NCI-H345 (cell line): ENCODE measurements around the gene NAV3.

Source experiments
- DNase-seq: peaks from one replicate; lab custom pipeline; 2025; lab: John Stamatoyannopoulos, UW

The NAV3 gene

DNA sequence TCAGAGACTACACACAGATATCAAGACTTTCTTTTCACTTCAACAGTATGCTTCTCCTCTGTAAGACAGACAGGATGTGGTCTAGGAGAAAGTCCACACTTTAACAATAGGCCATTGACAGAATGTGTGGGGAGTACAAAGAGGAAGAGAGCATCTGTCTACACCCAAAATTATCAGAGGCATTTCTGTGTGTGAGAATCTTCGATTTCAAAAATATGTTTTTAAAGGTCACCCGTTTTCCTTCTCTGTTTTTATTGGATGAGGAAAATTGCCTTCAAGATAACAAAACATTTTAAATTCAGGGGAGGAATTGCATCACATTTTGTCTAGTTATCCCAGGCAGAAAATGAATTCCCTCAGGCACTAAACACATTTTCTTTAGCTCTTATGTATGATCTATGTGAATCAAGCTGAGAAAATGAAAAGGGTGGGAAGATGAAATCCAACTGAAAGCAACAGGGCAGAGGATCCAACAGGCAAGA, 16.4 kb downstream of the NAV3 start:
- DNase-seq: no peak

DNA sequence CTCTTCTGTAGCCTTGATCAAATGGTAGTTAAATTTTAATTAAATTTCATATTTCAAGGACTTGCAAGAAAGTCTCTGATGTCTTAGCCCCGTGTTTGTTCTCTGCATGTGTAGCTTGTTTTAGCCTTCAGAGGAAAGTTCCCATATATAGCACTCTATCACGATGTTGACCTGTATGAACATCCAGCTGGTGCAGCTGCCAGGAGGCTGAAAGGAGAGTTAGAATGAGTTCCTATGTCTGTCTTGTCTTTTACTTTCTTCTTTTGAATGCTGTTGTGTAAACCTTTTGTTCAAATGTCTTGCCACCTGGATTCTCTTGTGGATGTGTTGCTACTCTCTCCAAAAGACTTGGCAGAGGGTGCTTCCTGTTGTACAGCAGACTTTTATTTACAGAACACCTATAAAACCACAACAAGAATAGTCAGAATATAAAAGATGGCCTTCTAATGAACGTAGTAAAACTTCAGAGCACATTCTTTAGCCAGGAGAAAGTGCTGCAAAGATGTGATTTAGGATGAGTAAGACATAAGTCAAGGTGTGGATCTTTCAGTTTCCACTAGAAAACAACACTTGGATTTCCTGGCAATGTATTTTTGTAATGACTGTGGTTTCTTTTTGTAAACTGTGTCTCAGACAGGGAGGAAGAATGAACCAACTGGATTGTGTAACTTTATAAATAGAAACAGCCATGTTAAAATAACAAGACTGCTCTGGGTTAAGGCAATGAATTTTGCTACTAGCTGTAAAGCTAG, 17.2 kb downstream of the NAV3 start:
- DNase-seq: no peak

DNA sequence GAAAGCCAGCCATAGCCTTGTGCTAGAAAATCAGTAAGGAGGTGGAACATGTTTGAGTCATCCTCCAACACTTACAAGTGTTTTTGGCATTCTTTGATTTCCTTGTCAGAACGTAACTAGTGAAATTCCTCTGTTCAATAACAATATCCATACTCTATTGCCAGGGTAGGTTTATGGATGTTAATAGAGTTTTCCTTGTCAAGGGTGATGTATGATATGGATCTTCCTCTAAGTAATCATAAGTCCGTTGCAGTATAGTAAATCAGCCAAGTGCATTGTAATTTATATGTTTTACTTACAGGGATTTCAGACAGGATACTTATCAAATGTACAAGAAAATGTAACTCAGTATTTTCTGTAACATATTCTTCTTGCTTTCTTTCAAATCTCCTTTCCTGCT, 19.4 kb downstream of the NAV3 start:
- DNase-seq: no peak

DNA sequence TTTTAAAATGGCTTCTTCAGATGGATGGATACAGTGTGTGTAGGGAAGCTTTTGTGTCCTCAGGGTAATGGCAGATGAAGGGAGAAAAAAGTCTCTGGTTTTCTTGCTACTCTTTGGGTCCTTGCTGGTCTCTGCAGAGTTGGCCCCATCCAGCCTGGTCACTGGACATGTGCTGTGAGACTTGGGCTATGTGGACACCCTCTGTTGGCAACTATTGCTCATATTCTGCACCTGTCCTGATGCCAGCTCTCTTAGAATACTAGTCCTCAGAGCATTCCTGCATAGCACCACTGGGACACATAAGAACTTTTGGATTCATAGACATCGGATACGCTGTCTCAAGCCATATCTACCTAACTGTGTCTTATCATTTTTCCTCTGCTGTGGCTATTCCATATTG, 20.0 kb downstream of the NAV3 start:
- DNase-seq: no peak

DNA sequence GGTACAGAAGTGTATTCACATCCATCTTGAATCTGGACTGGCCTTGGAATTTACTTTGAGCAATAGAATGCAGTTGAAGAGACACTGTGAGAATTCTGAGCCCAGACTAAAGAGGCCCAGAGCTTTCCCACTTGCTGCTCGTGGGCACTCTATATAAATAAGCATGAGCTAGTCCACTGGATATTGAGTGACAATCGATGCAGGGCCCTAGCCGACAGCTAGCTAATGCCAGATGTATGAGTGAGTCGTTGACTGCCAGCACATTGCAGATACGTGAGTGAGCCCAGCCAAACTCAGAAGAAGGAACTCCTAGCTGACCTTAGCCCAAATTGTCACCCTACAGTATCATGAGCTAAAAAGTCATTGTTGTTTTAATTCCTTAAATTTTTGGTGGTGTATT, 24.9 kb downstream of the NAV3 start:
- DNase-seq: no peak

DNA sequence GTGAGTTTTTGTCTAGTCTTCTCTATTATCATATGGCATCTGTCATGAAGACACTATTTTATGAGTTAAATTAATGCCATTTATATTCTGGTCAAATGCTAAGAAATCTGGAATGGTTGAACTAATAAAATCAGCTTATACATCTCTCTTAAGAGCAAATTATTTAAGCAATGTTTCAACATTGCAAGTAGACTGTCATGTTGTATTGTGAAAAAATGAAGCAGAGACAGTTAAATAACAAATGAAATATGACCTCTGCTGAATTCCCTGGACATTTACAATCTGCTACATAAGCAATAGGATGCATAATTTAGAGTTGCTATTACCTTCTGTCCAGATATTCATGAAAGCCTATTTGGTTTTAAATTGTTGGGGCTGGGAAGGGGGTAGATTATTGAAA, 30.6 kb downstream of the NAV3 start:
- no peak for DNase-seq

DNA sequence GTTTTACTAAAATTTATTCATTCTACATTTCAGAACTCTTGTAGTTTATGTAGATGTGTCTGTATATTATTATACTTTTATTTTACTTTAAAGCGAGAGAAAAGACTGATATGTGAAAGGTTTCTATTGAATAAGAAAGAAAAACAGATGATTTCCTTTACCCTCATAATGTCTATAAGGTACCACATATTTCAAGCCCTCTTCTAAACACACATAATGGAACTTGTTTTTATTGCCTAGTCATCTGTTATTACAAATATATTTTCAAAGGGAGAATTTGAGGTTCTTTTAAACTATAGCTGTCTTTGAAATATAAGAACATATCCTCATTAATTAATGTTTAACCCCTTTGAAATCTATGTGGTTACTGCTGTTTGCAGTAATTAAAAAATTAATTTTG, 34.5 kb downstream of the NAV3 start:
- no peak for DNase-seq

DNA sequence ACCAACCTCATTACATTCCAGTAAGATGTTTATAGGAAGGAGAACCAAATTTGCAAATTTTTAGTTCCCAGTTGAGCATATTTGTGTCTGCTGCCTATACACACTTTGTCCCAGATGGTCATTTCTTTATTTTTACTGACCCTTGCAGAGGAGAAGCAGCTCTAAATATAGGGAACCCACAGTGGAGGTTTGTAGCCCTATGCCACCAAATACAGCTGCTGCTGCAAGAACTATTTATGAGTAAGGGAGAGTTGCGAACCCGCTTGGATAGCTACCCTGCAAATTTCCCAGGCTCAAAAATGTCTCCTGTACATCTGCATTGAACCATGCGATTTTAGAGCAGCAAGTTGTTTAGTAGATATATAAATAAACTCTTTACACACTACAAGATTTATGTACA, 48.2 kb downstream of the NAV3 start:
- DNase-seq: no peak

DNA sequence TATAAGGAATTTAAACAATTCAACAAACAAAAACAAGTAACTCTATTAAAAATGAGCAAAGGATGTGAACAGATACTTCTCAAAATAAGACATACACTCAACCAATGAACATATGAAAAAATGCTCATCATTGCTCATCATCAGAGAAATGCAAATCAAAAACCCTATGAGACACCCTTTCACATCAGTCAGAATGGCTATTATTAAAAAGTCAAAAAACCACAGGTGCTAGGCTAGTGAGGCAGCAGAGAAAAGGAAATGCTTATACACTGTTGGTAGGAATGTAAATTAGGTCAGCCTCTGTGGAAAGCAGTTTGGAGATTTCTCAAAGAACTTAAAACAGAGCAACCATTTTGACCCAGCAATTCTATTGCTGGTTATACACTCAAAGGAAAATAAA, 52.0 kb downstream of the NAV3 start:
- no peak for DNase-seq

DNA sequence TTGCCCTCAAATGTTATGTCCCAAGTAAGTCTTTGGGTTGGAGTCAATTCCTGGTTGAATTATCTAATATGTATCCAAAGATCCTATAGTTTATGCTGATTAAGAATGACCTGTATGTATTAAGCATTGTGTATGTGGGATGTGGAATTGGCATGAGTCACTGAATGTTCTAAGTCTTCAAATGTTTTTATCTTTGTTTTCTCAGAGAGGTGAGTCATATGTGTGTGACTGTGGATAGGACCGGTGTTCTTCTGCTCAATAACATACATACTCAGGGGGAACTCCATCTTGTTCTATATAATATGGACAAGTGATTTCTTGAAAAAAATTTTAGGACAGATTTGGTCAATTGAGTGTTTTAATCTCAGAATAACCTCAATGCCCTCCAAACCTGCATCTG, 57.9 kb downstream of the NAV3 start:
- no peak for DNase-seq

DNA sequence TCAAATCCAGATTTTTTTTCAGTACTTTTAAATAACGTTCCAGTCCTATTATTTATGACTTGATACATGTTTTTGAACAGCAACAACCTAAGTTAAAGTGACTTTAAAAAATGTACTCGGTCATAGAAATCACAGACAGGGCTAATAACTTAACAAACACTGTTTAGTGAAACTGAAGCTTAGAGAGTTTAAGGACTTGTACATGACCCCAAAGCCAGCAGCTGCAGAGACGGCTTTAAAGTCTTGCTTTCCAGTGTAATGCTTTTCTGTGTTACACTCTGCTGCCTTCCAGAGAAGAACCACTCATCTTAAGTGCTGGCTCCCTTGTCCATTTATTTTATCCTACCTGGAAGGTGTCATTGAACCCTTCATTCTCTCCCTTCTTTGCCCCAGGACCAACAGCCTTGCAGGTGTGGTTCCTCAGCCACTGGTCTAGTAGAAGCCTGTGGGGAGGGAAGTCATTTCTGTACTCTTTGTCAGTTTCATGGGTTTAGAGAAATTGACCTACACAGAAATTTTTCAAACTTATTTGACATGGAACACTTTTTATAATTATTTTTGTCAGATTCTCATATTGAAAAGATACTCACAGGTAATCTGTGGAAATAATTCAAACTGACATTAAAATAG, 60.9 kb downstream of the NAV3 start:
- DNase-seq: no peak

DNA sequence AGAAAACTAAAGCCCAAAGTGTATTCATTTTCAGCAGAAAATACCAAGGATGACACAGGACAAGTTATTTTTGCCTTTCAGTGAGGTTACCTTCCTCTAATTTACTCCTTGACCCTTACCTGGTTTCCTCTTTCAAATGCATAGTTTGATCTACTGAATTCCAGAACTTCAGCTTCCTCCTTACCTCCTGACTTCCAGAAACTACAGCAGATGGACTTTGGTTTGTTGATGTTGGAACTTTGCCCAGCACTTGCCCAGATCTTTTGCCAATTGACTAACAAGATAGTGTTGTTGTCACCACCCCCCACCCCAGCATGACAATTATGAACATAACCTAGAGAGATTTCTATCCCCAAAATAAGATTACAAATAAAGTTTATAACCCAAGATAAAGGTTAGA, 63.2 kb downstream of the NAV3 start:
- no peak for DNase-seq

DNA sequence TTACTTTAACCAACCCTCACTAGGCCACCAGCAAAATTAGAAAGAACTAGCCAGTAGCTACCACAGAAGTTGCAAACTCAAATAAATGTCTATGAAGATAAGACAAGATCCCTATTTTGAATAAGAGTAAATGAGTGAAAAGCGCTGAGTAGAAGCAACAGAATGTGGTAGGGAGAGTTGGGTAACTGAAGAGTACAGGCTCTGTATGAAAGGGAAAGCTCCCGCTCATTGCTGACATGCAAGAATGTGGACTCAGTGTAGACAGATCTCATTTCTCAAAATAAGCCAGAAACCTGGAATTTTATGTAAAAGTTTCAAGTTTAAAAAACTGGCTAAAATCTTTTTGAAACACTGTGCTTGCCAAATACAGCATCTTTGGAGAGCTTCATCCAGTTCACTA, 63.9 kb downstream of the NAV3 start:
- DNase-seq: no peak

DNA sequence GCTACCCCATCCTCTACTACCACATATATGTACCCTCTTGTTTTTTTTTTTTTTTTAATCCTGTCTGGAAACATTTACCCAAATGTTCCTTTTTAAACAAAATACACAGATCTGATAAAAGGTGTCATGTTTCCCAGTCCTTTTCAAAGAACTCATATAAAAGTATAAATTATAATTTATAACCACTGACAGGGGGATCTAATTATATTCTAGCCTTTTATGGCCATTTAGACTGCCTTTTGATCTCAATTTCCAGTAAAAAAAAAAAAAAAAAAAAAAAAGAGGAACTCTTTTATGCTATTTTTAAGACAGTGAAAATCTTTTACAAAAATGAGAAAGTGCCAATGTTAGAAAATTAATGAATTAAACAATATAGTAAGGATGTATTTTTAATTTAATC, 65.0 kb downstream of the NAV3 start:
- DNase-seq: no peak

DNA sequence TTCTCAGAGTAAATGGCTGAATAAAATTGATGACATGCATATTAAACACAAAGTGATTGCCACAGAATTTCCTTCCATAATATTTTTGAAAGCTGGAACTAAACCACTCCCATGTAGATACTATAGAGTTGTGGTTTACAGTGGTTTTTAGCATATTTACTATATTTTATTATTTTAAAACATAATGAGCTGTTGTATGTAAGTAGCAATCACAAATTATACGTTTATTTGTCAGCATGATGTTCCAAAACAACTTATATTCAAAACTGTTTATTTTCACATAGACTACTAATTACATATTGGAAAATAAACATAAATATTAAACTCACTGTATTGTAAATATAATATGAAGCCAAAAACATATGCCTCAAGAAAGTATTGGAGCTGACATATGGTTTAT, 77.2 kb downstream of the NAV3 start:
- no peak for DNase-seq

DNA sequence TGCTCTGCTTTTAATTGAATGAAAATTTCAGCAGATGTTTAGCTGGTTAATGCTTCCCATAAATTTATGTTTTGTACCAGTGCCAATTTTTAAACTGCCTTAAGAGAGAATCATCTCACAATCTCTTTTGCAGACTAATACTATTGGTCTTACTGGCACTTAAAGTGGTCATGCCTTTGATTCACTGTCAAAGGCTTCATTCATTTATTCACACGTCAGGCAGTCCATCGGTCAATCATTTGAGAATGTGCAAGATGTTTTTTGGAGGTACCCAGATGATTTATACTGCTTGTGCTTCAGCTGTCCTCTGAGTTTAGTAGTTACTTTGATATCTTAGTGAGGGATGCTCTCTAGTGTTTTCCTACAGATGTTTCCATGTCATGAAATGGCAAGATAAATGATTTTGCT, 83.4 kb downstream of the NAV3 start:
- no peak for DNase-seq

DNA sequence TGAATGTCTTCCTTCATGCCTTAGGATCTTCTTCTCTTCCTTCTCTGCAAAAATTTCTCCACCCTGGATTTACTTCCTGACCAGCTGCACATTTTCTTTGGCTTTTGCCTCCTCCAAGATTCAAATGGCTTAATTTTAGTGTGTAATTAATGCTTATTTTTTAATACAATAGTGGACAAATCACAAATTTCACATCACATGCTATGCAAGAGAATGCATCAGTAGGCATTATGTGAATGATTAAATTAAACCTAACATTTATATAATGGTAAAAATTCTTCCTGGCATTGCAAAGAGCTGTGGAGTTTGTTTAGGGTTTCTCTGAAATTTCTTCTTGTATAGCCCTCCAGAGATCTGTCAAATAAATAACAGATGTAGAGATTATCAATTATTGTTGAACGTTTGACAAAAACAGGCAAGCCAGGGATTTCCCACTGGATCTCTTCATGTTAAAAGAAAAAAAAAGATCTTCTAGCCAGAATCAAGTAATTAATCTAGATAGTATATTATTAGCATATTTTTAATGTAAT, 84.4 kb downstream of the NAV3 start:
- DNase-seq: no peak

DNA sequence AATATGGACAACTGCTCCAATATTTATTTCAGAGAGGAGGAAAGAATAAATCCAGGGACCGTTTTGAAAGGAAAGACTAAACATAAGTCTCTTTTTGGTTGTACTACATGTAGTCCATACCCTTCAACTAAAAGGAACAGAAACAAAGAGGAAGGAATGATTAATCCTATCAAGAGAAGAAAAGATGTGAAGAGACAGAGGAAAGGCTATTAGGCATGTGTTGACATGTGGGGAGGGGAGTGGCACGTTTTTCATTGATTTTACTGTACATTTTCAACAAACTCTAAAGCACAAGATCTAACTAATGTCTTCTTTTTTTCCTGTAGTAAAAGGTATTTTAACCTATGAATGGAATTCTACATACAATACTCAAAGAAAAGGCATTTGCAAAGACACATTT, 85.6 kb downstream of the NAV3 start:
- DNase-seq: no peak

DNA sequence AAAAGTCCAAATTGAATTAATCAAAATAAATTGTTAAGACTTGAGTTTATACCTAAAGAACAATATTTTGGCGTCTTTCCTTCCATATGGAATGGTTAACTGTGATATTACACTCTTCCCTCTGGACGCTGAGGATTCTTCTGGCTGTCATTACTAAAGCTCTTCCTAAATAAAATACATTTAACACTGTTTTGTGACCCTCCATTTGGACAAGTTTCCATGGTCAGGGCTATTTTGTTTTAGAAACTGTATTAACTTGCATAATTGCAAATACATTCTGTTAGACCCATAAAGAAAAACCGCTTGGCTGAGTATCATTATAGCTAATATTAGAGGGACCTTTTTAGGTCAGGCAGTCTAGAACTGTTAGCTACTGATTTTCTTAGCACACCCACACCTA, 87.4 kb downstream of the NAV3 start:
- no peak for DNase-seq

DNA sequence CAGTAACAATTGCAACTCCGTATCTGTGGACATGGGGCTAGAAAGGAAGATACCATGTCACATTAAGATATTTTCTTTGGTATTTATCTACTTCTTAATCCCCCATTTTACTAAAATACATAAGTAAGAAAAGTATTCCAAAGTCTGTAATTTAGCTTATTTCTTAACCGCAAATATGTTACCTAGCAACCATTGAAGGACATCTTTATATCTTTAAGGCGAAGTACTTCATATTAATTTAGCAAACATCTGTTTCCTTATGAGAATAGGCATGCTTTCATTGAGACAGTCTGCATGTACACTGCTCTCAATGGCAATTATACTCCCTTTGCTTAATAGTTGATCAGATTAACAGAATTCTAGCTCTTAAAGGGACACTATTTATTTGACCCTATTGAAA, 88.8 kb downstream of the NAV3 start:
- DNase-seq: no peak

DNA sequence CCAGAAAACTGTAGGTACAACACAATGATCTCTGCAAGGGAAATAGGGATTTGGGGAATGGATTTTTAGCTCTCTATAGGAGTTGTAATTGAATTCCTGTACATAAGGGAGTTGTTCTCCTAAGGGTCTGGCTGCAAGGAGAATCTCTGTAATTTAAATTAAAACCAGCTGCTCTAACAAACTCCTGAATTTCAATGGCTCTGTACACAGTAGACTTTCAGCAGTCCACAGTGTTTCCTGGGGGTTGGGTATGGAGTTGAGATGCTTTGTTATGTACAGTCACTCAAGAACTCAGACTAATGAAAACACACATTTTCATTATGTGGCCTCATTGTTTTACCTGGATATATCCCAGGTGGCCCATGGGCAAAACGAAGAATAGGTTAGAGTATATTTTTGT, 93.2 kb downstream of the NAV3 start:
- DNase-seq: no peak

DNA sequence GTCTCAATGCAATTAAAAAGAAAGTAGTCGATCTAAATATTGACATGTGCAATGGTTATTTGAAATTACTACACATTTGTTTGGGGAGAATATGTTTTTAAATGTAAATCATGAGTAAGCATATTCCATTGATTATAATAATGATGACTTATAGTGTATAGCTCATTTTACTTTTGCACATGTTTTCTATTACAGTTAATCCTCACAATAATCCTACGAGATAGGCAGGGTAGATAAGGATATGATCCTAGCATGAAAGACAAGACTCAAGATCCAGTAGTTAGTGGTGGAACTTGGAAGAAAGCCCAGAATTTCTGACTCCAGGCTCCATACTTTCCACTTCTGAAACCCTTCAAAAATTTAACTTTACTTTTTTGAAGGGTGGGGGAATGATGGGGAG, 94.0 kb downstream of the NAV3 start:
- DNase-seq: no peak

DNA sequence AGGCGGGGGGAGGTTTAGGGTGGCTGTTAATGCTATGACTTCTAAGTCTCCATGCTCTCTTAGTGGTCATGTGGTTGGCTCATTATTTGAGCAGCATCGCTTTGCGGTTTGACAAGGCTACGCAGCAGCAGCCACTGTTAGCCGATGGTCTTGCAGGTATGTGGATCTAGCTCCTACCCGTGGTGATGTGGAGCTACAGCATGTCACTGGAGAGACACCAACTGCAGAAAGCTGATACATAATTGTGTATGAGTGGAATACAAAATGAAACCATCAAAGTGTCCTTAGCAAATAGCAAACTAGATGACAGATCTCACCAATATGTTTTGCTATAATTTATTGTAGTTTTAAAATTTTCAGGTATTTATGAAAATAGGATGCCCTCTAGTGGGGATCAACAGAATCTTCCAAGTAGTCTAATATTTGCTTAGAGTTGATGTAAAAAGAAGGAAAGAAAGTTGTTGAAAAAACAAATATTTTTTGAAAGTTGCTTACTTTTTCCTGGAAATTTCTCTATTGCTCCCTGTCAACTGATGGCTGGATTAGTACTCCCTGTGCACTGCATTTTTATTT, 94.9 kb downstream of the NAV3 start:
- DNase-seq: peak; percentile 90
